ENCODE measurements around the gene CEP164. TPM values are rescaled to one million over a fixed set of nuclear protein-coding genes. Genes with fewer than 3 reads are reported as not detected.

The CEP164 gene
- total and polyA plus RNA-seq, 2 of the 4 experiments (the other 2 are of a cell fraction) = 23.3 to 26.9 TPM

- no peak overlapping the region for H3K27ac ChIP-seq (ENCODE audit: insufficient read depth, low read length)
- no peak overlapping the region for H3K4ac ChIP-seq (ENCODE audit: low read depth, low read length)
- dilution Hi-C loops (cut with HindIII; ENCODE audit: low sequenced_read_pairs, unreplicated experiment) = no loop called here
- no peak overlapping the region for H3K4me3 ChIP-seq (ENCODE audit: insufficient read depth, low read depth, low read length)
- H3K36me3 ChIP-seq (ENCODE audit: control insufficient read depth, insufficient read depth, low read length) = peaks cover 44% of the 10 kb centered on the region
- WGBS, 2 experiments (ENCODE audit: extremely low coverage in 2 of 2, insufficient read length in 1 of 2) = no CpG with 5 or more reads among the region's 4 CpGs
- no peak overlapping the region for H2BK5ac ChIP-seq (ENCODE audit: low read depth, low read length, poor library complexity, severe bottlenecking)
- H3K9me1 ChIP-seq (ENCODE audit: insufficient read depth, low read length) = no peaks in the 10 kb centered on the region; the same call in 1 of the 2 replicates
- no peak overlapping the region for H2BK20ac ChIP-seq (ENCODE audit: low read depth, low read length)
- in situ Hi-C loops (cut with MboI; ENCODE audit: low sequenced_read_pairs) = loop anchor here (25.0 kb wide), 1 partner anchor 1008 kb away; the partner anchor contains the start of gene UBE4A
- no peak overlapping the region for H3K23ac ChIP-seq (ENCODE audit: low read depth, low read length)
- H2BK120ac ChIP-seq (ENCODE audit: low read depth, low read length) = no peak overlapping the region
- H4K5ac ChIP-seq (ENCODE audit: low read depth, low read length) = no peak overlapping the region
- H3K79me1 ChIP-seq (ENCODE audit: low read depth in 1 of 2, low read length in 2 of 2) = peaks cover 0 to 23% of the 10 kb centered on the region in 2 experiments; a peak in 2 of 4 replicates
- no peak overlapping the region for H2AK9ac ChIP-seq (replicated peaks; ENCODE audit: low read depth, low read length, poor library complexity)
- no peaks in the 10 kb centered on the region for H3K4me1 ChIP-seq (ENCODE audit: control insufficient read depth, insufficient read depth, low read length)
- H3K14ac ChIP-seq (replicated peaks; ENCODE audit: low read depth, low read length) = no peak overlapping the region
- POLR2A ChIA-PET (ENCODE audit: unreplicated experiment) = no interaction called here
- no peak overlapping the region for H3K56ac ChIP-seq (ENCODE audit: extremely low read depth, insufficient read depth, low read length)
- no peak overlapping the region for H2AFZ ChIP-seq (replicated peaks; ENCODE audit: low read length, poor library complexity)
- ATAC-seq (ENCODE audit: low read depth) = no peak
- H3K18ac ChIP-seq (ENCODE audit: low read depth, low read length) = no peak overlapping the region
- CTCF ChIA-PET = no interaction called here
- no peak overlapping the region for H4K91ac ChIP-seq (ENCODE audit: insufficient read depth, low read depth, low read length)
- no peak for DNase-seq
- no TSS peak for BruUV-seq (replicated peaks)
- no peak overlapping the region for H3K9ac ChIP-seq (ENCODE audit: low read depth, low read length)
- H4K8ac ChIP-seq (ENCODE audit: low read depth in 2 of 2, low read length in 2 of 2) = no peak overlapping the region
- H3K27me3 ChIP-seq (ENCODE audit: control insufficient read depth, insufficient read depth, low read length) = no peaks in the 10 kb centered on the region
- H2BK15ac ChIP-seq (ENCODE audit: low read depth, low read length) = no peak overlapping the region
- H3K9me3 ChIP-seq (ENCODE audit: control insufficient read depth, insufficient read depth, low read length) = no peaks in the 10 kb centered on the region
- H4K20me1 ChIP-seq (ENCODE audit: insufficient read depth, low read length) = 0 out of 2 replicates have a peak, but pooled peaks cover 3% of the 10 kb centered on the region
- TF ChIP-seq CHD1 (IDR thresholded peaks at IDR 0.05; ENCODE audit: low read depth, low read length) (no peak), FOS (IDR thresholded peaks at IDR 0.05; ENCODE audit: low read depth, low read length) (no peak), RCOR1 (IDR thresholded peaks at IDR 0.05; ENCODE audit: insufficient replicate concordance, low read length) (no peak), MXI1 (IDR thresholded peaks at IDR 0.05; ENCODE audit: borderline replicate concordance, low read depth, low read length) (no peak), NFE2L2 (IDR thresholded peaks at IDR 0.05; ENCODE audit: low read depth, low read length) (no peak), ELK1 (IDR thresholded peaks at IDR 0.05; ENCODE audit: borderline replicate concordance, low read depth, low read length) (no peak), POLR2A (IDR thresholded peaks at IDR 0.05; ENCODE audit: low read depth, low read length) (no peak), RAD21 (IDR thresholded peaks at IDR 0.05; ENCODE audit: low read length) (no peak), CEBPB (IDR thresholded peaks at IDR 0.05; ENCODE audit: low read depth, low read length) (no peak), BHLHE40 (IDR thresholded peaks at IDR 0.05; ENCODE audit: low read depth, low read length) (no peak), MAZ (IDR thresholded peaks at IDR 0.05; ENCODE audit: borderline replicate concordance, low read depth, low read length) (no peak), SMC3 (IDR thresholded peaks at IDR 0.05; ENCODE audit: low read depth, low read length) (no peak), CTCF (conservative IDR thresholded peaks at IDR 0.05; ENCODE audit: low read depth, low read length) (no peak), USF2 (IDR thresholded peaks at IDR 0.05; ENCODE audit: low read depth, low read length) (no peak), MAFK (IDR thresholded peaks at IDR 0.05; ENCODE audit: low read depth, low read length) (no peak)
- H3K4me2 ChIP-seq (ENCODE audit: low read depth, low read length) = no peak overlapping the region
- H2AK5ac ChIP-seq (ENCODE audit: low read depth, low read length) = no peak overlapping the region
- intact Hi-C loops (cut with micrococcal nuclease) = no loop called here
These were observed 26.9 kb downstream of the CEP164 start for GRCh38 chr11:117354550-117354949.

Measured in IMR-90 (cell line).